HG03457 (cell line): ENCODE measurements around the gene LTB4R.

Source experiments
- ATAC-seq: cut with Tn5 transposase; IDR thresholded peaks from one replicate; pipeline ENCODE4 v1.9.1; 2021; ENCODE audit warnings: moderate number of reproducible peaks; ENCODE audit not compliant: unreplicated experiment

The LTB4R gene, protein sequence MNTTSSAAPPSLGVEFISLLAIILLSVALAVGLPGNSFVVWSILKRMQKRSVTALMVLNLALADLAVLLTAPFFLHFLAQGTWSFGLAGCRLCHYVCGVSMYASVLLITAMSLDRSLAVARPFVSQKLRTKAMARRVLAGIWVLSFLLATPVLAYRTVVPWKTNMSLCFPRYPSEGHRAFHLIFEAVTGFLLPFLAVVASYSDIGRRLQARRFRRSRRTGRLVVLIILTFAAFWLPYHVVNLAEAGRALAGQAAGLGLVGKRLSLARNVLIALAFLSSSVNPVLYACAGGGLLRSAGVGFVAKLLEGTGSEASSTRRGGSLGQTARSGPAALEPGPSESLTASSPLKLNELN

DNA sequence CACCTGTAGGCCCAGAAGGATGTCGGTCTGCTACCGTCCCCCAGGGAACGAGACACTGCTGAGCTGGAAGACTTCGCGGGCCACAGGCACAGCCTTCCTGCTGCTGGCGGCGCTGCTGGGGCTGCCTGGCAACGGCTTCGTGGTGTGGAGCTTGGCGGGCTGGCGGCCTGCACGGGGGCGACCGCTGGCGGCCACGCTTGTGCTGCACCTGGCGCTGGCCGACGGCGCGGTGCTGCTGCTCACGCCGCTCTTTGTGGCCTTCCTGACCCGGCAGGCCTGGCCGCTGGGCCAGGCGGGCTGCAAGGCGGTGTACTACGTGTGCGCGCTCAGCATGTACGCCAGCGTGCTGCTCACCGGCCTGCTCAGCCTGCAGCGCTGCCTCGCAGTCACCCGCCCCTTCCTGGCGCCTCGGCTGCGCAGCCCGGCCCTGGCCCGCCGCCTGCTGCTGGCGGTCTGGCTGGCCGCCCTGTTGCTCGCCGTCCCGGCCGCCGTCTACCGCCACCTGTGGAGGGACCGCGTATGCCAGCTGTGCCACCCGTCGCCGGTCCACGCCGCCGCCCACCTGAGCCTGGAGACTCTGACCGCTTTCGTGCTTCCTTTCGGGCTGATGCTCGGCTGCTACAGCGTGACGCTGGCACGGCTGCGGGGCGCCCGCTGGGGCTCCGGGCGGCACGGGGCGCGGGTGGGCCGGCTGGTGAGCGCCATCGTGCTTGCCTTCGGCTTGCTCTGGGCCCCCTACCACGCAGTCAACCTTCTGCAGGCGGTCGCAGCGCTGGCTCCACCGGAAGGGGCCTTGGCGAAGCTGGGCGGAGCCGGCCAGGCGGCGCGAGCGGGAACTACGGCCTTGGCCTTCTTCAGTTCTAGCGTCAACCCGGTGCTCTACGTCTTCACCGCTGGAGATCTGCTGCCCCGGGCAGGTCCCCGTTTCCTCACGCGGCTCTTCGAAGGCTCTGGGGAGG is at the start of gene LTB4R:
TSS of gene LTB4R (plus strand) at position 857 of the 959 bp plus-strand sequence. CDS start 4,150 bp downstream, outside the sequence.
- peak; percentile 41 for ATAC-seq

GRCh38 chr14:24261969-24262327 is 49.4 kb upstream of the LTB4R start:
- ATAC-seq: no peak

DNA sequence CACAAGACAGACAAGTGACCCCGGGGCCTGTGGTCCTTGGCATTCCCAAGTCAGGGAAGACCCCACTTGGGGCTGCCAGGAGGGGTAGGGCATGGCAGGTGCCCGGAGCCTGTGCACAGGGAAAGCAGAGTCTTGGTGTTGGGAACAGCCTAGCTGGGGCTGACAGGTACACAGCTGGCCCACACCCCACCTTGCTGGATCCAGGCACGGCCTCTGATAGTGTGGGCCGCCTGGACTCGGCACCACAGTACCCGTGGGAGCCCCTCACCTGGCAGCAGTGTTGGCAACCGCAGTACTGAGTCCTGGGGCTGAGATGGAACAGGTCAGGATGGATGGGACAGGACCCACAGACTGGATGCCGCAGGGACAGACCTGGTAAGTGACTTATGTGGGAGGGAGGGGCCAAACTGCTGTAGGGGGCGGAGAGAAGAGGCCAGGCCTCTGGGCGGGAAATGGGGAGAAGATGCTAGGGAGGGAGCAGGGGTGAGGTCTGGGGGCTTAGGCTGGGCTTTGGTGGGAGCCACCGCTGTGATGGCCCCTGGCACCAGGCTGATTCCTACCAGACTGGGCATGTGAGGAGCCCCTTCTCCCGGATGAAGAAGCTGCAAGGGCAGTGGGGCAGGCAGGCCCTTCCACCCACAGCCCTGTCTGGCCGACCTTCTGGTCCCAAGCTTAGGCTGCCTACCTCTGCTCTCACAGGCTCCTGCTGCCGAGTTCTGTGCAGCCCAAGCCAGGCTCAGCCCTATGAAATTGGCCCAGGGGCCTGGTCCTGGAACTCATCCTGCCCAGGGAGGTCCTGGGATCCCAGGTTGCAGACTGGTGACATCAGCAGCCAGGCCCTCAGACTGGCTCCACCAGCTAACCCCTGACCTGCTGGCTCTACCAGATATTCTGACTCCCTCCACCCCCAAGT is 48.2 kb upstream of the LTB4R start, which contains the start of gene TGM1:
TSS of gene TGM1 (minus strand) at position 357 of the 913 bp plus-strand sequence. CDS start 825 bp downstream, outside the sequence.
- no peak for ATAC-seq

DNA sequence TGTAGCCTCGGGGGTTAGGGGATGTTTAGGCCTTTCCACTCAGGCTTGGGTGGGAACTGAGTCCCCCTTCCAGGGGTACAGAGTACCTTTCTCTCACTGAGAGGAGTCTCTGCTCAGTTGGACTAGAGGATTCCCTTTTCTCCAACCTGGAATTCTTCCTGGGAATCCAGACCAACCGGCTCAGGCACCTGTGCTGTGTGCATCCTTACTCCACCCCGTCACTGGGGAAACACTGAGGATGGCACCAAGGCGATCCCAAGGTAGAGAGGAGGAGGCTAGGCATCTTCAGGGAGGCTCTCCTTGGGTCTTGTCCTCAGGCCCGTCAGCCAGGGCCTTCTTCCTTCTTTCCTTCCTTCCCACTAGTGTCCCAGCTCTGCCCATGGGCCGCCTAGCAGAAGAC is 47.5 kb upstream of the LTB4R start:
- no peak for ATAC-seq

- no peak for ATAC-seq
Measured at GRCh38 chr14:24264298-24264697, 47.0 kb upstream of the LTB4R start.

- ATAC-seq: no peak
Measured at GRCh38 chr14:24266344-24267244, 44.7 kb upstream of the LTB4R start.

DNA sequence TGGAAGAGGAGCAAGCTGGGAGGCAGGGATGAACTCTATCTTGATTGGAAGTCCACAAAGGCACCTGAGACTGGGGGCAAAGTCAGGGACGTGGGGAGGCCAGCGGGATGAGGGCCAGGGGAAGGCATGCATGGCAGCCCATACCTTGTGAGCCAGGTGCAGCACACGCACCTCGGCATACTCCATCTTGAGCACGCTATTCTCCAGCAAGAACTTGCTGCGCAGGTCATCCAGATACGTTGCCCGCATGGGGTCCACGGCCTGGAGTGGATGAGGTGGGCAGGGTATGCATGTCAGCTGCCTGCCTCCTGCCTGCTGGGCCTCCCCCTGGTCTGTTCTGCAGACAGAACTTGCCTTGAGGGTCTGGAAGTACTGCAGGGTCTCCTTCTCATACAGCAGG is 43.8 kb upstream of the LTB4R start:
- ATAC-seq: no peak

DNA sequence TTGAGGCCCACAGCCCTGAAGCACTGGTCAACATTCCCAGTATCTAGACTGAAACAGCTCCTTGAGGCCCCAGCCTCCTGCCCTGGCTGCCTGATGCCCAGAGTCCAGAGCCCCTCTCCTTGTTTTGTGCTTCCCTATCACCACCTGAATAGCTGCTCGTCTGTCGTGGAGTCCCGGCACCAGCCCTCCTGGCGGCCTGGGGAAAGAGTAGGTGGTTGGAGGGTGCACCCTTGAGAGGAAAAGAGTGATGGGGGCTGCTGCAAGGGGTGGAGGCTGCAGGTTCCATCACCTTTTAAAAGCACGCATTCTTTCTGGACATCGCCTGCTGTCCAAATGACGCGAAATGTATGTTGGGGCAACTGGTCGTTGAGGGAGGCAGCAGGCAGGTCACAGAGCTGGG is 43.1 kb upstream of the LTB4R start:
- no peak for ATAC-seq

GRCh38 chr14:24269368-24269767 is 41.9 kb upstream of the LTB4R start:
- no peak for ATAC-seq

DNA sequence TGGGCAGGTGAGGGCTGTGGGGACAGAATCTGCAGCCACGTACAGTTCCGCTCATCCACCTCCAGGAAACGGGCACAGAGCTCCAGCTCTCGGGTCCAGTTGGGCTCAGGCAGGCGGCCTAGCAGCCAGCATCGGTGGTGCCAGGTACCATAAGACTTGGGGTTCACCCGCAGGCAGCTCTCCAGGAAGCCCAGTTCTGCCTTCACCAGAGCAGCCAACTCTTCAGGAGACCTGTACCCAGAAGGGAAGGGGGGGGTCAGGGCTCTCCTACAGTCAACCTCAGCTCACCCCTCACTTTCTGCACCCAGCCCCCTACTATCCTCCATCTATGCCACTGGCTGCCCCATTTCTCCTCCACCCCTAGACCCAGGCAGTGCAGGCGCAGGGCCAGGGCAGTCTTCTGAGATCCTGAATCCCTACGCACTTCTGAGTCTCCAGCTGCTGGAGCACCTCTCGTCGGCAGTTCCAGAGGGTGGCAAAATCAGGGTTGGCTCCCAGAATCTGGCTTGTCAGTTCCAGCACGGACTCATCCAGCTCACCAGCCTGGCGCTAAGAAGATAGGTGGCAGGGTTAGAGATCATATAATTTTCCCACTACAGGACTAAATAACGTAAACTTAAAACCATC is 41.3 kb upstream of the LTB4R start:
- ATAC-seq: no peak

DNA sequence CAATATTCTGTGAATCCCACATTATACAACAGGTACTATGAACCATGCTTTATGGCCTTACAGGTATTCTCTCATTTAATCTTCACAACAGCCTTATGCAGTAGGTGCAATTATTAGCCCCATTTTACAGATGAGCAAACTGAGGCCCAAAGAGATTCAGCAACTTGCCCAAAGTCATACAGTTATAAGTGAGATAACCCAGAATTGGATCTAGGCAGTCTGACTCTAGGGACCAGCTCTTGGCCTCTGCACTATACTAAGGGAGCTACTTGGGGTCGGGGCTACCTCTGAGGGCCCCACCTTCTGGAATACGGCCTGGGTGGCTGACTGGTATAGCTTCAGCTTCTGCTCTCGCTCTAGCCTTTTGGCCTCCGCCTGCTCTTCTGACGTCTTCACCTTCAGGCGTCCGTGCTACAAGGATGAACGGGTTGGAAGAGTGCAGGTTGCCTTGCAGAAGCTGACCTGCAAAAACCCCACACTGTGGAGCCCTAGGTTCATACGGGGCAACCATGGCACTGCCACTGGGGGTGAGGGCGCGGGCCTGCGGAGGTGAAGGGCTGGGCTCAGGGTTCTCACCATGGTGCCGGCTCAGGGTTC is 40.7 kb upstream of the LTB4R start:
- ATAC-seq: no peak

GRCh38 chr14:24271134-24271833 is 40.0 kb upstream of the LTB4R start, which contains the start of gene RABGGTA:
RABGGTA (minus strand) TSS chr14:24271597; CDS start chr14:24271115, 482 bp downstream.
- ATAC-seq: peak; percentile 71

GRCh38 chr14:24271834-24272263 is 39.5 kb upstream of the LTB4R start:
- ATAC-seq: no peak

DNA sequence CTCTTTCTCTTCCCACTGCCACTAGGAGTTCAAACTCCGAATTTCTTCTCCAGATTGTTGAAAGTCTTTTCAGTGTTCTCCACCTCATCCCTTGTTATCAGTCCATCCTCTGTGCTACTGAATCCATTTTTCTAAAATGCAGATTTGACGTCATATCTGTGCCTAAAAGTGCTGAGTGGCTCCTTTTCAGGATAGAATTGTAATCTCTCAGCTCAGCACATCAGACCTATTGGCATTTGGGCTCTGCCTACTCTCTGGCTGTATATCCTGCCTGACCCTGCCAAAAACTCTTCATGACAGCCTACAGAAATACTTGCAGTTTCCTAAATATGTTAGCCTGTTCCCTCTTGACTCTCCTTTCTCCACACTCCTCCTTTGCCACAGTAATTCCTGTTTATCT is 38.8 kb upstream of the LTB4R start:
- ATAC-seq: no peak

- no peak for ATAC-seq
Measured at GRCh38 chr14:24273422-24273998, 37.8 kb upstream of the LTB4R start.

- ATAC-seq: peak; percentile 42
Measured at GRCh38 chr14:24274101-24274543, 37.2 kb upstream of the LTB4R start.

GRCh38 chr14:24277071-24277470 is 34.2 kb upstream of the LTB4R start:
- ATAC-seq: no peak
